DND-41 (cell line): ENCODE data around the gene PALD1.

Experiments used
- ATAC-seq: fragments of 200-7000 bp; cut with Tn5 transposase; 3 replicates; pipeline ENCODE4 v1.9.1; 2021; ENCODE audit warnings: low read depth; ENCODE audit not compliant: insufficient read depth
- DNase-seq: peaks from one replicate; pipeline ENCODE4 v3.0.0-alpha.2; 2020
- H2AFZ ChIP-seq: 2 replicates; pipeline ENCODE4 v1.6.0; 2012; ENCODE audit warnings: low read depth, low read length
- H3K27ac ChIP-seq: 2 replicates; pipeline ENCODE4 v1.5.1; 2012; ENCODE audit warnings: low read length, inconsistent platforms
- H3K27me3 ChIP-seq: fragments of 200-600 bp; sonication (generic); 2 replicates; pipeline ENCODE4 v1.6.0; 2012; ENCODE audit warnings: low read length, mild to moderate bottlenecking, inconsistent platforms; ENCODE audit not compliant: insufficient read depth, poor library complexity
- H3K36me3 ChIP-seq: 2 replicates; pipeline ENCODE4 v1.5.1; 2012; ENCODE audit warnings: low read length, inconsistent platforms; ENCODE audit not compliant: insufficient read depth
- H3K4me1 ChIP-seq: 2 replicates; pipeline ENCODE4 v1.5.1; 2012; ENCODE audit warnings: mild to moderate bottlenecking, low read length; ENCODE audit not compliant: insufficient read depth
- H3K4me2 ChIP-seq: 2 replicates; pipeline ENCODE4 v1.6.0; 2012; ENCODE audit warnings: mild to moderate bottlenecking, moderate library complexity, low read length, inconsistent platforms; ENCODE audit not compliant: insufficient read depth
- H3K4me3 ChIP-seq, 2 experiments: fragments of 200-600 bp in 1 of 2; shearing (Covaris generic) in 1 of 2; 2 replicates each; pipeline ENCODE4 v1.5.1; 2012 to 2016; ENCODE audit warnings: inconsistent platforms in 2 of 2, low read length in 2 of 2, mild to moderate bottlenecking in 2 of 2, low read depth in 1 of 2, moderate library complexity in 1 of 2
- H3K79me2 ChIP-seq: 2 replicates; pipeline ENCODE4 v1.6.0; 2012; ENCODE audit warnings: low read length, inconsistent platforms; ENCODE audit not compliant: insufficient read depth
- H3K9ac ChIP-seq: 2 replicates; pipeline ENCODE4 v1.6.0; 2012; ENCODE audit warnings: low read depth, mild to moderate bottlenecking, inconsistent platforms, low read length, moderate library complexity
- H3K9me3 ChIP-seq: 2 replicates; pipeline ENCODE4 v1.5.1; 2012; ENCODE audit warnings: low read length, moderate library complexity, mild to moderate bottlenecking, inconsistent platforms; ENCODE audit not compliant: insufficient read depth, severe bottlenecking
- H4K20me1 ChIP-seq: 2 replicates; pipeline ENCODE4 v1.6.0; 2012; ENCODE audit warnings: low read length; ENCODE audit not compliant: insufficient read depth
- EZH2 ChIP-seq: IDR thresholded peaks from 3 replicates; pipeline ENCODE4 v1.6.1; 2012; ENCODE audit warnings: borderline replicate concordance, low read depth, mild to moderate bottlenecking, moderate library complexity, low read length, inconsistent platforms; ENCODE audit not compliant: severe bottlenecking
- TF ChIP-seq, protein P1 (sequence below): IDR thresholded peaks from 2 replicates; pipeline ENCODE4 v1.5.1; 2012; ENCODE audit warnings: borderline replicate concordance, low read length, moderate library complexity, mild to moderate bottlenecking; ENCODE audit not compliant: poor library complexity, severe bottlenecking; ENCODE audit errors: extremely low read depth

PALD1 gene

DNA sequence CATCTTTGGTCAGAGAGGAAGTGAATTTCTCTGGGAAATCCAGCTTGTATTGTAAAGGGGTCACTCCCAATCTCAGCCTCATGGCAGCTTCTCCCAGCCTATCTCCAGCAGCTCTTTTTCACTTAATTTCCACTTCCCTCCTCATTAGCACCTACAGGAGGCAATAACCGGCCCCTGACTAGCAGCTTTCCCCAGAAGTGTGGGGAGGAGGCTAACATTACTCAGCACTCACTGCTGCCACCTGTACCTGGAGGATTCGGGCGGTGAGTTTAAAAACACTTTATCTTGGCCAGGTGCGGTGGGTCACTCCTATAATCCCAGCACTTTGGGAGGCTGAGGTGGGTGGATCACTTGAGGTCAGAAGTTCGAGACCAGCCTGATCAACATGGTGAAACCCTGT, 40.8 kb upstream of the PALD1 start:
- H3K4me2 ChIP-seq = no peak overlapping the region
- ATAC-seq = no peak
- H3K4me3 ChIP-seq = no peak overlapping the region
- DNase-seq = no peak
- no peaks in the 10 kb centered on the region for H3K9me3 ChIP-seq
- H3K9ac ChIP-seq = no peak overlapping the region
- H3K27ac ChIP-seq = no peak overlapping the region
- H2AFZ ChIP-seq = no peak overlapping the region
- H3K4me1 ChIP-seq = no peaks in the 10 kb centered on the region
- H4K20me1 ChIP-seq = peaks cover 1% of the 10 kb centered on the region; the same call in 1 of the 2 replicates
- H3K27me3 ChIP-seq = no peaks in the 10 kb centered on the region
- H3K79me2 ChIP-seq = no peaks in the 10 kb centered on the region
- TF ChIP-seq EZH2 = no peak
- TF ChIP-seq, protein P1, sequence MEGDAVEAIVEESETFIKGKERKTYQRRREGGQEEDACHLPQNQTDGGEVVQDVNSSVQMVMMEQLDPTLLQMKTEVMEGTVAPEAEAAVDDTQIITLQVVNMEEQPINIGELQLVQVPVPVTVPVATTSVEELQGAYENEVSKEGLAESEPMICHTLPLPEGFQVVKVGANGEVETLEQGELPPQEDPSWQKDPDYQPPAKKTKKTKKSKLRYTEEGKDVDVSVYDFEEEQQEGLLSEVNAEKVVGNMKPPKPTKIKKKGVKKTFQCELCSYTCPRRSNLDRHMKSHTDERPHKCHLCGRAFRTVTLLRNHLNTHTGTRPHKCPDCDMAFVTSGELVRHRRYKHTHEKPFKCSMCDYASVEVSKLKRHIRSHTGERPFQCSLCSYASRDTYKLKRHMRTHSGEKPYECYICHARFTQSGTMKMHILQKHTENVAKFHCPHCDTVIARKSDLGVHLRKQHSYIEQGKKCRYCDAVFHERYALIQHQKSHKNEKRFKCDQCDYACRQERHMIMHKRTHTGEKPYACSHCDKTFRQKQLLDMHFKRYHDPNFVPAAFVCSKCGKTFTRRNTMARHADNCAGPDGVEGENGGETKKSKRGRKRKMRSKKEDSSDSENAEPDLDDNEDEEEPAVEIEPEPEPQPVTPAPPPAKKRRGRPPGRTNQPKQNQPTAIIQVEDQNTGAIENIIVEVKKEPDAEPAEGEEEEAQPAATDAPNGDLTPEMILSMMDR = no peak
- H3K36me3 ChIP-seq = no peaks in the 10 kb centered on the region

DNA sequence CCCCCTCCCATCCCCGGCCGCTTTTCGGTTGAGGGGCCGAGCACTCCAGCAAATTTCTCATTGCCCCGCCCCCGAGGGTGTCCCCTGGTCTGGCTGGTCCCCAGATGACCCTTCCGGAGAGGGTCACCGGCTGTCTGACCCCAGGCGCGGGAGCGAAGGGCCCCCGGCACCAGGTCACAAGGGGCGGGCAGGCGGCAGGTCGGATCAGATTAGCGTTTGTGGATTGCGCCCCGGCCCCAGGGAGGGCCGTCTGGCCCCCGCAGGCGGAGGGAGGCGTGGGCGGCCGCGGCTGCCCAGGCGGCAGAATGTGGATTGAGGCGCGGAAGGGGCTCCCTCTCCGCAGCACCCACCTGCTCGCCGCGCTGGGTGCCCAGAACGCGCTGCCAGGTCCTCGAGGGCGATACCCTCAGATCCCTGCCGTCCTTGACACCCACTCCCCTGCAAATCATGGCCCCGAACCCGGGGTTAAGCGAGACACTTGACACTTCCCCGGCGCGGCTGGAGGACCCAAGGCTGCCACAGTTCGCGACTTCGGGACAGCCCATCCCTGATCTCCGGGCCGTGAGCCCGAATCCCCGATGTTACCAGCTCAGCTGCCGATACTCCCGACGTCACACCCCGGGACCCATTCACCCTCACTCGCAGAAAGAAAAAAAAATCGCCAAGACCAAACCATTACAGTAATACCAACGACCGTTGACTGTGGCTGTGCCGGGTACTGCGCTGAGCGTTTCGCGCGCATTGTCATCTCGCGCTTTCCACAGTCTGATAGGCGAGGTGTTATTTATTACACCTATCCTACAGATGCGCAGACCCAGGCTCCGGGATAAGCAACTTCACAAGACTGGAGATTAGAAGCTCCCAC, 38.0 kb upstream of the PALD1 start:
- Histone ChIP-seq H3K27ac (no peak overlapping the region), H3K9ac (no peak overlapping the region), H3K9me3 (no peaks in the 10 kb centered on the region), H3K36me3 (no peaks in the 10 kb centered on the region), H2AFZ (no peak overlapping the region), H3K4me2 (no peak overlapping the region), H3K4me1 (no peaks in the 10 kb centered on the region), H3K27me3 (no peaks in the 10 kb centered on the region), H4K20me1 (no peaks in the 10 kb centered on the region; the same call in 1 of the 2 replicates), H3K79me2 (no peaks in the 10 kb centered on the region), H3K4me3 (no peak overlapping the region)
- TF ChIP-seq EZH2 = no peak
- TF ChIP-seq, protein P1 = no peak
- no peak for ATAC-seq
- no peak for DNase-seq

DNA sequence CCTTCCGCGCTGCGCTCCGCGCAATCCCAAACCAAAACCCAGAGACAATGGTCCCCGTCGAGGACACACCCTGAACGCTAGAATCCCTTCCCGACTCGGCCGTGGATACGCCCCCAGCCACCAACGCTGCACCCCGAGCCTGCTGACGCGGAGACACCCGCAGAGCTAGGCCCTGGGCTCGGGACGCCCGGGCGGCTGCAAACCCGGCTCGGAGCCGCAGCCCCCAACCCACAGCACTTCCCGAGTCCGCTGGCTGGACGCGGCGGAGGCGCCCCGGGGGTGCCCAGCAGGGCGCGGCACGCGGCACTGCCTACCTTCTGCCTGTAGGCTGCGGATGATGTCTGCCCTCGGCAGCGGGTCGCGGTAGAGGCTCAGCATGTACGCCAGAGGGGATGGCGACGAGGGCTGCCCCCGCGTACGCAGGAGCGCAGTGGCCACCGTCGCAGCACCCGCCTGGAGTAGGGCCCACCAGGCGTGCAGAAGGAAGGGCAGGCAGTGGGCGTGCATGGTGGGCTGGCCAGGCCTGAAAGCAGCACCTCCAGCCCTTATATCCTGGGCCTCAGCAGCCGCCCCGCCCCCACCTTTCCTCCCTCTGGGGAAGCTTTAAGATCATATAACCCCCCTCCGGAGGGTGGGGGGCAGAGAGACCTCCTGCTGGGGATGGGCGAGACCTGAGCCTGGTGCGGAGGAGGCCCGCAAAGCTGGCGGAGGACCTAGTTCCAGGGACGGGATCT, 37.2 kb upstream of the PALD1 start, which contains the start of gene NODAL:
Gene NODAL (minus strand): TSS at position 521 of the 734 bp plus-strand sequence. CDS start 14 bp downstream, at position 507.
- no peak for DNase-seq
- TF ChIP-seq, protein P1 = no peak
- TF ChIP-seq EZH2 = no peak

More for the DNA sequence above, 37.2 kb upstream of the PALD1 start, which contains the start of gene NODAL:
- ATAC-seq = no peak
- Histone ChIP-seq H3K27ac (no peak within 1 kb of the TSS), H3K4me3 (no peak within 1 kb of the TSS), H3K9me3 (no peaks in the 10 kb centered on the region), H3K4me1 (no peaks in the 10 kb centered on the region), H3K4me2 (no peak within 1 kb of the TSS), H2AFZ (no peak within 1 kb of the TSS), H3K36me3 (no peaks in the 10 kb centered on the region), H4K20me1 (no peaks in the 10 kb centered on the region; the same call in 1 of the 2 replicates), H3K9ac (no peak within 1 kb of the TSS), H3K79me2 (no peaks in the 10 kb centered on the region), H3K27me3 (no peaks in the 10 kb centered on the region)
